ENCODE results near the gene FAM168A. TPM values are rescaled to one million over a fixed set of nuclear protein-coding genes. Genes with fewer than 3 reads are reported as not detected.
A peak's percentile ranks its signal among the peaks of the same experiment; 100 is the strongest.

The FAM168A gene
- total RNA-seq, 2 donors from 2014 or later = 34.0 to 36.0 TPM

DNA sequence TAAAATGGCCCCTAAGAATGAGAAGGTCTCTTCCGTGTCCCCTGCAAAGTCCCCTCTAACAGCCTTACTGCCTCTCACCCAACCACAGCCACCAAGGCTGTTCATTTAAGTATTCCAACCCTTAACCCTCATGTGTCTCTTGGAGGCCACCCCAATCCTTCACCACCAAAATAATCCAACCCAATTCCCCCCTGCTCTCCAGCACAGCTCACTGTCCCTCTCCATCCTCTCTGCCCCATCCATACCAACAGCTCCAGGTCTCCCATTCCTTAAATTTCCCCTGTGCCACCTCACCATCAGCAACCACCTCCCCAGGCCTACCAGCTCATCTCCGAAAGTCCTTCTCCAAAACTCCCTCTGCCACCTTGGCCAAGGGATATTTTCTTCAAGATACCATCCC is 1.4 kb downstream of the FAM168A start:
- H3K27me3 ChIP-seq (replicated peaks; ENCODE audit: insufficient read depth) = no peaks in the 10 kb centered on the region
- H3K4me1 ChIP-seq (ENCODE audit: control insufficient read depth in 1 of 2, low read depth in 2 of 2) = peaks cover 12 to 13% of the 10 kb centered on the region in 2 donors
- no peak for ATAC-seq (ENCODE audit: insufficient number of reproducible peaks, low FRiP score, low read depth)
- no peak for DNase-seq (ENCODE audit: low spot score)
- no peaks in the 10 kb centered on the region for H3K36me3 ChIP-seq
- no peak overlapping the region for H3K27ac ChIP-seq
- peak overlapping the region; percentile 96 for H3K4me3 ChIP-seq
- TF ChIP-seq, protein P1, sequence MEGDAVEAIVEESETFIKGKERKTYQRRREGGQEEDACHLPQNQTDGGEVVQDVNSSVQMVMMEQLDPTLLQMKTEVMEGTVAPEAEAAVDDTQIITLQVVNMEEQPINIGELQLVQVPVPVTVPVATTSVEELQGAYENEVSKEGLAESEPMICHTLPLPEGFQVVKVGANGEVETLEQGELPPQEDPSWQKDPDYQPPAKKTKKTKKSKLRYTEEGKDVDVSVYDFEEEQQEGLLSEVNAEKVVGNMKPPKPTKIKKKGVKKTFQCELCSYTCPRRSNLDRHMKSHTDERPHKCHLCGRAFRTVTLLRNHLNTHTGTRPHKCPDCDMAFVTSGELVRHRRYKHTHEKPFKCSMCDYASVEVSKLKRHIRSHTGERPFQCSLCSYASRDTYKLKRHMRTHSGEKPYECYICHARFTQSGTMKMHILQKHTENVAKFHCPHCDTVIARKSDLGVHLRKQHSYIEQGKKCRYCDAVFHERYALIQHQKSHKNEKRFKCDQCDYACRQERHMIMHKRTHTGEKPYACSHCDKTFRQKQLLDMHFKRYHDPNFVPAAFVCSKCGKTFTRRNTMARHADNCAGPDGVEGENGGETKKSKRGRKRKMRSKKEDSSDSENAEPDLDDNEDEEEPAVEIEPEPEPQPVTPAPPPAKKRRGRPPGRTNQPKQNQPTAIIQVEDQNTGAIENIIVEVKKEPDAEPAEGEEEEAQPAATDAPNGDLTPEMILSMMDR (IDR thresholded peaks at IDR 0.05) = no peak
- H3K9me3 ChIP-seq = no peaks in the 10 kb centered on the region

- H3K4me1 ChIP-seq (ENCODE audit: control insufficient read depth in 1 of 2, low read depth in 2 of 2) = peaks cover 12 to 13% of the 10 kb centered on the region in 2 donors
- ATAC-seq (ENCODE audit: insufficient number of reproducible peaks, low FRiP score, low read depth) (no peak), DNase-seq (ENCODE audit: low spot score) (no peak)
- H3K9me3 ChIP-seq = no peaks in the 10 kb centered on the region
- no peak overlapping the region for H3K27ac ChIP-seq
- TF ChIP-seq, protein P1 (IDR thresholded peaks at IDR 0.05) = no peak
- H3K27me3 ChIP-seq (replicated peaks; ENCODE audit: insufficient read depth) = no peaks in the 10 kb centered on the region
- no peaks in the 10 kb centered on the region for H3K36me3 ChIP-seq
- H3K4me3 ChIP-seq = no peak overlapping the region
These were observed 5.3 kb downstream of the FAM168A start for GRCh38 chr11:73592640-73593039.

DNA sequence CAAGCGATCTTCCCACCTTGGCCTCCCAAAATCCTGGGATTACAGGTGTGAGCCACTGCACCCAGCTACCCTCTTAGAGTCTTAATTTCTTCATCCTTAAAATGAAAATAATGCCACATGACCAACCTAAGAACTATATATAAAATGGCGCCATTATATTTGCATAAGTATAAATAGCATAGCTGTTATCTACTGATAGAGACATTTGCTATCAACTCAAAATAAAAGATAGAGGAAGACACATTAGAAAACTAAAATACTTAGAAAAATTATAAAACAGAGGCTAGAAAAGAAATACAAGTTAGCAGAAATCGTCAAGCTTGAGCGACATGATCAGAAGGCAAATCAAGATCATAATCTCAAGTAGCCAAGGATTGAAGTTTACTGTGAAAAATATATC is 6.2 kb downstream of the FAM168A start:
- ATAC-seq (ENCODE audit: insufficient number of reproducible peaks, low FRiP score, low read depth) (no peak), DNase-seq (ENCODE audit: low spot score) (no peak)
- Histone ChIP-seq H3K27me3 (replicated peaks; ENCODE audit: insufficient read depth) (no peaks in the 10 kb centered on the region), H3K4me3 (no peak overlapping the region), H3K4me1 (ENCODE audit: control insufficient read depth in 1 of 2, low read depth in 2 of 2) (peaks cover 7% of the 10 kb centered on the region in 2 donors), H3K9me3 (no peaks in the 10 kb centered on the region), H3K36me3 (no peaks in the 10 kb centered on the region), H3K27ac (no peak overlapping the region)
- TF ChIP-seq, protein P1 (IDR thresholded peaks at IDR 0.05) = no peak

DNA sequence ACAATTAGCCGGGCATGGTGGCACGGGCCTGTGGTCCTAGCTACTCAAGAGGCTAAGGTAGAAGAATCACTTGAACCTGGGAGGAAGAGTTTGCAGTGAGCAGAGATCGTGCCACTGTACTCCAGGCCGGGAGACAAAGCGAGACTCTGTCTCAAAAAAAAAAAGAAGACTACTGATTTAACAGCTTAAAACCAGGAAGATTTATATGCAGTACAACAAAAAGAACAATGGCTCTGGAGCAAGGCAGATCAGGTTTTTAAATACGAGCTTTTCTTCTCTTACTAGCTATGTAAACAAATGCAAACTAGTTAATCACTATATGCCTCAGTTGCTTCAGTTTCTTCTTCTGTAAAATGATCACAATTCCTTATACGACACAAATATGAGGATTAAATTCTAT is 6.9 kb downstream of the FAM168A start:
- Histone ChIP-seq H3K27ac (no peak overlapping the region), H3K9me3 (no peaks in the 10 kb centered on the region), H3K36me3 (no peaks in the 10 kb centered on the region), H3K27me3 (replicated peaks; ENCODE audit: insufficient read depth) (no peaks in the 10 kb centered on the region), H3K4me1 (ENCODE audit: control insufficient read depth in 1 of 2, low read depth in 2 of 2) (peaks cover 0 to 1% of the 10 kb centered on the region in 2 donors), H3K4me3 (no peak overlapping the region)
- no peak for ATAC-seq (ENCODE audit: insufficient number of reproducible peaks, low FRiP score, low read depth)
- TF ChIP-seq, protein P1 (IDR thresholded peaks at IDR 0.05) = no peak
- no peak for DNase-seq (ENCODE audit: low spot score)

- TF ChIP-seq, protein P1 (IDR thresholded peaks at IDR 0.05) = no peak
- DNase-seq (ENCODE audit: low spot score) = no peak
- H3K27me3 ChIP-seq (replicated peaks; ENCODE audit: insufficient read depth) = no peaks in the 10 kb centered on the region
- ATAC-seq (ENCODE audit: insufficient number of reproducible peaks, low FRiP score, low read depth) = no peak
- no peak overlapping the region for H3K27ac ChIP-seq
- no peaks in the 10 kb centered on the region for H3K9me3 ChIP-seq
- H3K4me3 ChIP-seq = no peak overlapping the region
- H3K4me1 ChIP-seq (ENCODE audit: control insufficient read depth in 1 of 2, low read depth in 2 of 2) = no peaks in the 10 kb centered on the region
- no peaks in the 10 kb centered on the region for H3K36me3 ChIP-seq
These were observed 11.1 kb downstream of the FAM168A start for GRCh38 chr11:73586791-73587190.
